ENCODE data around the gene PTCHD4.
A peak's percentile ranks its signal among the peaks of the same experiment; 100 is the strongest.
"Not testable (repeated sequence)": the region's sequence is repeated elsewhere in the genome, so short reads cannot be mapped to it uniquely, and the experiment has no call there.

Gene PTCHD4

DNA sequence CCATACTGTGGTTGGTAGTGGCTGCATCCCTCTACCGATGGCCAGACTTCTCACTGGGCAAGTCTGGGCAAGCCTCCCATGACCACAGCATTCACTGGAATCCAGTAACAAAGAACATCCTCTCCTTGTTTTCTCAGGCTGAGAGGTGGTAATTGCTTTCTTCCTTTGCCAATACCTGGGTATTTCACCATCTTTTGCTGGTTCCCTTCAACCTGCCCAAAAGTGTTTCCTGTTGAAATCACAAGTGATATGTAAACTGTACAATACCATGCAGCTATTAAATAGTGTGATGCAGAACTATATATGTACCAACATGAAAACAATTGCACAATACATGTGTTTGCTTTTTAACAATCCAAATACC, at the start of gene PTCHD4:
TSS of gene PTCHD4 (minus strand) at position 55 of the 364 bp plus-strand sequence. CDS start 42,240 bp downstream, outside the sequence.
- peak; percentile 48 for DNase-seq (ENCODE audit: low read depth, low spot score)

- no peak for DNase-seq (ENCODE audit: low read depth, low spot score)
Observed at GRCh38 chr6:48151142-48151541, 40.1 kb upstream of the PTCHD4 start.

DNA sequence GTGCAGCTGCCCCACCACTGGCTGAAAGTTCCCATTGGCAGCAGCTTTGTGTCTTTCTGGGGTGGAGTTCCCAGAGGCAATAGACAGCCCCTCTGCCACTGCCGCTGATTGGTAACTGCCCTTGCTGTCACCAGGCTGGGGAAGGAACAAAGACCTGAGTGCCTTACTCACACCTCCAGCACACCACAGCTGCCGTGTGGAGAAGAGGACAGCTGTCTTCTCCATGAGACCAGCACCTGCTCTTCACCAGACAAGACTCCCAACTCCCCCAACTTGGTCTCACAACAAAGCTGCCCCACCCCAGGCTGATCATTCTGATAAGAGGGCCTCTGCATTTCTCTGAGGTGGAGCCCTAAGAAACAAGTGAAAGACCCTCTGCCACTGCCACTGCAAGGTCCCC, 39.7 kb upstream of the PTCHD4 start:
- no peak for DNase-seq (ENCODE audit: low read depth, low spot score)

DNA sequence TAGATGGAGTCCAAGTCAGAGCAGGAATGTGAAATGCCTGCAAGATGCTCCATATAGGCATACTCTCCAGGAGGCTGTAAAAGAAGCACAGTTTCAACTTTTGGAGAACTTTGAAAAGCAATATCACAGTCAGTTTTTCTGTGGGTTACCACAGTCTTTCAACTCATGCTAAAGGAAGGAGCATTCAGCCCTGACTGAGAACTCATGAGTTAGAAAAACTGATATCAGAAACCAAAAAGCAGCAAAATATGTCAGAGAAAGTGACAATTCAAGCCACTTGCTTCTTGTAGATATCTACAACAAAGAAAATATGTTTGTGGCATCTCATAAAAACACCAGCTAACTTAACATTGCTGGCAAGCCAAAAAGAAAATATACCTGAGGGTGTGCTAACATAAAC, 36.1 kb upstream of the PTCHD4 start:
- no peak for DNase-seq (ENCODE audit: low read depth, low spot score)

DNA sequence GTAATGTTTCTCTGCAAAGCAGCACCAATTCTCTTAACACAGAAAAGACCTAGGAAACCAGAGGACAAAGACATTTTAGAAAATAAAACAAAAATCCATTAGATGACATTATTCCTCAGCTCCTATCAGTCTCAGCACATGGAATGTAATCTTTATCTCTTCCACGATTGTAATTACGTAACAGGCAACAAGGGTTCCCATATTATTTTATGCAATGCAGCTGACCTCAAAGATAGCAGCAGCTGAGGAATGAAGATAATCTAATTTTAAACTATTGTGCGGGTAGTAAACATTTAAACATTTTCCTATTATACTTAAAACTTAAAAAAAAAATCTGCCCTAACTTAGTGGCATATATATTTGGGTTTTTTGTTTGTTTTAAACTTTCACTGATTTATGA, 33.0 kb upstream of the PTCHD4 start:
- DNase-seq (ENCODE audit: low read depth, low spot score), result no peak

GRCh38 chr6:48141975-48142374, 31.0 kb upstream of the PTCHD4 start:
- DNase-seq (ENCODE audit: low read depth, low spot score), result no peak

DNA sequence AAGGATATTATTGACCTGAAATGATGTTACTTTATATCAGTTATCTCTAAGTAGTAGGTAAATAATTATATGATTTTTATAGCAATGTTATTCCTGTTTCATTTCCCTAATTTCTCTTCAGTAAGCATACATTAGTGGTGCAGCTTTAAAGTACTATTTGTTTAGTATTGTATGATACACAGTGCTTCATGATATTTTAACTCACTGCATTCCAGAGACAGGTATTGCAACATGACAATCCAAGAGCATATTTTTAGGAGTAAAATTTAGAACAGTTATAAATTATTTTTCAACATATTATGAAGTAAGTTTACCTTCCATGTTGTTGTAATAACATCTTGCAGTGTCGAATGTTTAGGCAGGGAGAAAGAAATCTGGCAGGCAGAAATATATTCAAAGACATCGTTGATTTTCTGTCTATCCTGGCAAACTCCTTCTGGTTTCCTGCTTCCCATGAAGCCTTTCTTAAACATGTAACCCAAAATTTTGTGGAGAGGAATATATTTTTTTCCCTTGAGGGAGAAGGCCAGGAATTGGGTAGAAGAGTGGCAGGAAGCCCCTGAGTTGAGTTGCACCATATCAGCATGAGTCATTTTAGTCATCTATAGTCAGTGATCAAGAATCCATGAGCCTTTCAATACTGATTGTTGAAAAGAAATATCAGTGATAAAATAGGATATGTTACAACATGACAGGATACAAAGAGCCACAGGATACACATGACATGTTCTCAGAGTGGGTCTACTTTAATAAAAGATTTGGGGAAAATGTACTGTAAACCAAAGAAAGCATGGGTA, 29.0 kb upstream of the PTCHD4 start:
- DNase-seq (ENCODE audit: low read depth, low spot score), result no peak

GRCh38 chr6:48136856-48137255, 25.9 kb upstream of the PTCHD4 start:
- peak; percentile 4 for DNase-seq (ENCODE audit: low read depth, low spot score)

DNA sequence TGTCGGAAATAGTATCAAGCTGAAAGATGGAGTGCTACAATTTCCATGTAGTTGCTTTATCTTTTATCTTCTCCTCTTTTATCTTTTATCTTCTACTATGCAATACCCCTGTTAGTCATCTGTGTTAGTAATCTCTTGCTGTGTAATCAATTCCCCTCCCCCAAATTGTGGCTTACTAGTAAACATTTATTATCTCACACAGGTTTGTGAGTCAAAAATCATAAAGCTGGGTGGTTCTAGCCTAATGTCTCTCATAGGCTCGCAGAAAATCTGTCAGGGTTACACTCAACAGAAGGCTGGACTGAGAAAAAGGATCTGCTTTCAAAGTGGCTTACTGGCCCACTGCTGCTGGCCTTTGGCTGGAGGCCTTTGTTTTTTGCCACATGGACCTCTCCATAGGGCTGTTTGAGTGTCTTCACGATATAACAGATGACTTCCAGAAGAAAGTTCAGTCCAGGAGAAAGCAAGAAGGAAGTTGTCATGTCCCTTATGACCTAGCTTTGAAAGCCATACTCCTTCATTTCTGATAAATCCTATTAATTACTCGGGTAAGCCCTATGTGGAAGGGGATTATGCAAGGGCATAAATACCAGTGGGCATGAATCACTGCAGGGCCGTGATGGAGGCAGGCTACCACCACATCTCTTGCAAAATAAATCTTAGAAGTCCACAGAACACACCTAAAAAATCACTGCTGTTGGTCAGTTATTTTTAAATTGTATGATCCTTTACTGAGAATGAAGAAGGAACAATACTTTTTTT, 24.5 kb upstream of the PTCHD4 start:
- no peak for DNase-seq (ENCODE audit: low read depth, low spot score)

- DNase-seq (ENCODE audit: low read depth, low spot score), result no peak
Observed at GRCh38 chr6:48134246-48134645, 23.2 kb upstream of the PTCHD4 start.

DNA sequence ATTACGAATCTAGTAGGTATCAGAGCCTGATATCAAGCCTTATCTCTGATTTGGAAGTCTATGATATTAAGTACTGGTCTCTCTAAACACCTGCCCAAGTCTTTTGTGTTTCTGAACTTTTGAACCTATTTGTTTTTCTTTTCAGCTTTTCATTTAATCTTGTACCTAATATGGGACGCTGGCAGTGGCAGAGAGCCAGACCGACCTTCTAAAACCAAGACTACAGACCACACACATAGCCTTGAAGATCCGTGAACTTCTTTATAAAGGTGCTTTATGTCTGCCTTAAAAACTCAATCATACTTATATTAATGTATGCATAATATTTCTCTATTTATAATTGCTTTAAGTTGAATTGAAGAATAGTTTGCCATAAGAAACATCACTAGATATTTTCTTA, 12.6 kb upstream of the PTCHD4 start:
- DNase-seq (ENCODE audit: low read depth, low spot score), result no peak

DNA sequence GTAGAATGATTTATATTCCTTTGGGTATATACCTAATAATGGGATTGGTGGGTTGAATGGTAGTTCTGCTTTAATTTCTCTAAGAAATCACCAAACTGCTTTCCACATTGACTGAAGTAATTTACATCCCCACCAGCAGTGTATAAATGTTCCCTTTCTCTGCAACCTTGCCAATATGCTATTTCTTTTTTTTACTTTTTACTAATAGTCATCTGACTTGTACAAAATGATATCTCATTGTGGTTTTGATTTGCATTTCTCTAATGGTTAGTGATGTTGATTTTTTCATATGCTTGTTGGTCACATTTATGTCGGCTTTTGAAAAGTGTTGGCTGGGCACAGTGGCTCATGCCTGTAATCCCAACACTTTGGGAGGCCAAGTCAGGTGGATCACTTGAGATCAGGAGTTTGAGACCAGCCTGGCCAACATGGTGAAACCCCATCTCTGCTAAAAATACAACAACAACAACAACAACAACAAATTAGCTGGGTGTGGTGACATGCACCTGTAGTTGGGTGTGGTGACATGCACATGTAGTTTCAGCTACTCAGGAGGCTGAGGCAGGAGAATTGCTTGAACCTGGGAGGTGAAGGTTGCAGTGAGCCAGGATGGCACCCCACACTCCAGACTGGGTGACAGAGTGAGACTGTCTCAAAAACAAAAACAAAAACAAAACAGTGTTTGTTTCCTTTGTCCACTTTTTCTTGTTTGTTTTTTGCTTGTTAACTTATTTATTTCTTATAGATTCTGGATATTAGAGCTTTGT, 11.2 kb upstream of the PTCHD4 start:
- DNase-seq (ENCODE audit: low read depth, low spot score), result not testable (repeated sequence)

DNA sequence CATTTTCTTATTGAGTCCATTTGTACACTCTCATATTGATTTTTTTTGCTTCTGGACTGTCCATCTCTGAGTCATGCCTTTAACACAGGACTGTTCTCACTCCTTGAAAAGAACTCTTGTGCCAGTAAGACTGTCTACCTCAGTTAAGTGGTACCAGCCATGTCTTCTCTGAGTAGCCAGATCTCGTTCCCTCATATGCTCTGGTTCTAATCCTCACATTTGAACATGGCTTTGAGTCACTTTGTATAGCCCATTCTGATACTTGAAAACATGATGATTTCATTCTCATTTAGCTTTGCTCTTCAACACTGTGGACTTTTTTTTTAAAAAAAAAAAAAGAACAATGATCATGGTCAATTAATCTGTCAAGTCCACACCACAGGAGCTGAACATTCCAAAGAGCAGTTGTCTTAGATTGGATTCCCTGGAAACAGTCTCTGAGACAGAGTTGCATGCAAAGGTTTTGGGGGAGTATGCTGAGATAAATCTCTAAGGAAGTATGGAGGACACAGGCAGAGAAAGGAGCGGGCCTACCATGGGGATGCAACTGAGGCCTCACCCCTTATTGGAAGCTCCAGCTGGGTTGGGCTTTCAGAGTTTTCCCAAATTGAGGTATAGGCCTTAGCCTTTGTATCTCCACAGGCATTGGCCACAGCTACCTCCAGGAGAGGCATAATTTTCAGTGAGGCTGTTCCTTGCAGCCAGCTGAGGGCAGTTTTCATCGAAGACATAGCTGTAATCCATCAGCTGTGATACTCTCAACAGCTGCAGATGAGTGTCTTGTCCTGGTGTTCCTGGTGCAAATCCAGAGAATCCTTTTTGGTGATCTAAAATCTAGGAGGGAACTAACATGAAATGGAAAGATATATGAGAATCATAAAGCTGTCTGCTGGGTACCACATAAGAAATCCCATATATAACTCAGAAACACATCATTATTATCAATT, 6.0 kb upstream of the PTCHD4 start:
- no peak for DNase-seq (ENCODE audit: low read depth, low spot score)

GRCh38 chr6:48113130-48113529, 2.1 kb upstream of the PTCHD4 start:
- DNase-seq (ENCODE audit: low read depth, low spot score), result no peak

- no peak for DNase-seq (ENCODE audit: low read depth, low spot score)
Observed at GRCh38 chr6:48111575-48111974, 578 bp upstream of the PTCHD4 start.

GRCh38 chr6:48110436-48111142, 408 bp downstream of the PTCHD4 start:
- DNase-seq (ENCODE audit: low read depth, low spot score), result no peak

DNA sequence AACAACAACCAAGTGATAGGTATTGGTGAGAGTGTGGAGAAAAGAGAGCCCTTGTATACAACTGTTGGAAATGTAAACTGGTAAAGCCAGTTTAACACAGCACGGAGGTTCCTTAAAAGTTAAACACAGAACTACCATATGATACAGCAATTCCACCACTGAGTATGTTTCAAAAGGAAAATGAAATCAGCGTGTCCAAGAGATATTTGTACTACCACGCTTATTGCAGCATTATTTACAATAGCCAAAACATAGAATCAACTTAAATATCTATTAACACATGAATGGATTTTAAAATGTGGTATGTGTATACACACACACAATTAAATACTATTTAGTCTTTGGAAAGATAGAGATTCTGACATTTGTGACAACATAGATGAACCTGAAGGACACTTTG, 1.1 kb downstream of the PTCHD4 start:
- DNase-seq (ENCODE audit: low read depth, low spot score), result no peak

DNA sequence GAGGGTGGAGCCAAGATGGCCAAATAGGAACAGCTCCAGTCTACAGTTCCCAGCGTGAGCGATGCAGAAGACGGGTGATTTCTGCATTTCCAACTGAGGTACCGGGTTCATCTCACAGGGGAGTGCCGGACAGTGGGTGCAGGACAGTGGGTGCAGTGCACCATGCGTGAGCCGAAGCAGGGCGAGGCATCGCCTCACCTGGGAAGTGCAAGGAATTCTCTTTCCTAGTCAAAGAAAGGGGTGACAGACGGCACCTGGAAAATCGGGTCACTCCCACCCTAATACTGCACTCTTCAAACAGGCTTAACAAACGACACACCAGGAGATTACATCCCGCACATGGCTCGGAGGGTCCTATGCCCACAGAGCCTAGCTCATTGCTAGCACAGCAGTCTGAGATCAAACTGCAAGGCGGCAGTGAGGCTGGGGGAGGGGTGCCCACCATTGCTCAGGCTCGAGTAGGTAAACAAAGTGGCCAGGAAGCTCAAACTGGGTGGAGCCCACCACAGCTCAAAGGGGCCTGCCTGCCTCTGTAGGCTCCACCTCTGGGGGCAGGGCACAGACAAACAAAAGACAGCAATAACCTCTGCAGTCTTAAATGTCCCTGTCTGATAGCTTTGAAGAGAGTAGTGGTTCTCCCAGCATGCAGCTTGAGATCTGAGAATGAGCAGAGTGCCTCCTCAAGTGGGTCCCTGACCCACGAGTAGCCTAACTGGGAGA, 8.4 kb downstream of the PTCHD4 start:
- not testable (repeated sequence) for DNase-seq (ENCODE audit: low read depth, low spot score)

- no peak for DNase-seq (ENCODE audit: low read depth, low spot score)
Observed at GRCh38 chr6:48101290-48101689, 9.7 kb downstream of the PTCHD4 start.

DNA sequence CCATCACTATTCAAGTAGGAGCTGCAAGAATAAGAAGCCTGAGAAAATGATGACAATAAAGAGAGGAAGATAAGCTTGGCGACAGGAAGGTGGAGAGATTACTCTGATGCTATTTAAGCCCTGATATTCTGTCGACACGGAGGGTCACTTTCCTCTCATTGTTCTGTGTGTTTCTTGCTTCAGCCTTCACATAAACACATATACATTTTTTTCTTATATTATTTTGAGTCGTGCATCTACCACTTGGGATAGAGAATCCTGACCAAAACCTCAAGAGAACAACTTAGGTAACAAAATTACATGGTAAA, 10.5 kb downstream of the PTCHD4 start:
- no peak for DNase-seq (ENCODE audit: low read depth, low spot score)
